ENCODE measurements around the gene NBEAL1.

DNA sequence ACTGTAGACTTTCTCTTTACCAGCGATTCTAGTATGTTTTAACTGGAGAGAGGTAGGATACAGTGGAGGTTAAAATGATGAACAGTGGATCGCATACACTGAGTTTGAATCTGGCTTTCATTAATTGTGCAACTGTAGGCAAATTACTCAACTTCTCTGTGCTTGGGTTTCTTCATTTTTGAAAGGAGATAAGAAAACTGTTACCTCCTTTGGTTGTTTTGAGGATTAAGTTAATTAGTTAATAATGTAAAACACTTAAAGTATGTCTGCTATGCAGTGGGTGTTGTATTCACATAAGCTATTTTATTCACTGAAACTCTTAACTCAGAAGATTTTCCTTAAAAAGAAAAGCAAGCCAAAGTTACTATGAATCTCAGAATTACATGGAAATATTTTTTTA, 112.3 kb downstream of the NBEAL1 start:
- TF ChIP-seq, protein P1, sequence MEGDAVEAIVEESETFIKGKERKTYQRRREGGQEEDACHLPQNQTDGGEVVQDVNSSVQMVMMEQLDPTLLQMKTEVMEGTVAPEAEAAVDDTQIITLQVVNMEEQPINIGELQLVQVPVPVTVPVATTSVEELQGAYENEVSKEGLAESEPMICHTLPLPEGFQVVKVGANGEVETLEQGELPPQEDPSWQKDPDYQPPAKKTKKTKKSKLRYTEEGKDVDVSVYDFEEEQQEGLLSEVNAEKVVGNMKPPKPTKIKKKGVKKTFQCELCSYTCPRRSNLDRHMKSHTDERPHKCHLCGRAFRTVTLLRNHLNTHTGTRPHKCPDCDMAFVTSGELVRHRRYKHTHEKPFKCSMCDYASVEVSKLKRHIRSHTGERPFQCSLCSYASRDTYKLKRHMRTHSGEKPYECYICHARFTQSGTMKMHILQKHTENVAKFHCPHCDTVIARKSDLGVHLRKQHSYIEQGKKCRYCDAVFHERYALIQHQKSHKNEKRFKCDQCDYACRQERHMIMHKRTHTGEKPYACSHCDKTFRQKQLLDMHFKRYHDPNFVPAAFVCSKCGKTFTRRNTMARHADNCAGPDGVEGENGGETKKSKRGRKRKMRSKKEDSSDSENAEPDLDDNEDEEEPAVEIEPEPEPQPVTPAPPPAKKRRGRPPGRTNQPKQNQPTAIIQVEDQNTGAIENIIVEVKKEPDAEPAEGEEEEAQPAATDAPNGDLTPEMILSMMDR (IDR thresholded peaks at IDR 0.05; ENCODE audit: borderline replicate concordance, extremely low read depth, low read length, poor library complexity, severe bottlenecking) = no peak
- no peak for TF ChIP-seq EZH2 (IDR thresholded peaks at IDR 0.05; ENCODE audit: borderline replicate concordance, low read depth, low read length, severe bottlenecking)
